Calu3 (cell line): ENCODE results near the gene ALKBH5. TPM values are rescaled to one million over a fixed set of nuclear protein-coding genes. Genes with fewer than 3 reads are reported as not detected.

ENCODE experiments used
- BruUV-seq: library from RNA; stranded (reverse); fragments of 400-500 nt; replicated peaks from 2 replicates; lab custom pipeline; 2021; lab: Mats Ljungman, UMichigan
- CTCF ChIA-PET: fragments of 300-600 bp; sonication (Branson Sonifier 250); formaldehyde crosslinking; loops from one replicate; lab custom pipeline; 2022; ENCODE audit warnings: antibody characterized with exemption; lab: Charles Lee
- DNase-seq: peaks from one replicate; pipeline ENCODE4 v3.0.0; 2022
- H3K27ac Mint-ChIP-seq: one replicate; pipeline ENCODE4 v1.8.0; 2022; ENCODE audit warnings: mixed read lengths; ENCODE audit not compliant: unreplicated experiment
- H3K27me3 Mint-ChIP-seq: one replicate; pipeline ENCODE4 v1.8.0; 2022; ENCODE audit warnings: mixed read lengths; ENCODE audit not compliant: unreplicated experiment
- H3K36me3 Mint-ChIP-seq: one replicate; pipeline ENCODE4 v1.8.0; 2022; ENCODE audit warnings: mild to moderate bottlenecking, moderate library complexity, mixed read lengths; ENCODE audit not compliant: insufficient read depth, unreplicated experiment
- H3K4me1 Mint-ChIP-seq: one replicate; pipeline ENCODE4 v1.8.0; 2022; ENCODE audit warnings: mild to moderate bottlenecking, low read depth, mixed read lengths; ENCODE audit not compliant: unreplicated experiment
- H3K4me3 Mint-ChIP-seq: one replicate; pipeline ENCODE4 v1.8.0; 2022; ENCODE audit warnings: mild to moderate bottlenecking, low read depth, moderate library complexity, mixed read lengths; ENCODE audit not compliant: unreplicated experiment
- H3K9me3 Mint-ChIP-seq: one replicate; pipeline ENCODE4 v1.8.0; 2022; ENCODE audit warnings: low read depth, mixed read lengths; ENCODE audit not compliant: unreplicated experiment
- intact Hi-C: fragments of 100-400 bp; cut with micrococcal nuclease; formaldehyde crosslinking; loops from one replicate; pipeline ENCODE4 v1.10.0; 2022; ENCODE audit not compliant: unreplicated experiment
- total RNA-seq: library from RNA; stranded (reverse); gene quantifications from 2 replicates; pipeline ENCODE4 v1.2.3, GENCODE V29; 2022
- TF ChIP-seq, protein P1 (sequence below): fragments of 200-600 bp; IDR thresholded peaks from one replicate; pipeline ENCODE4 v1.8.0; 2022; ENCODE audit warnings: antibody characterized with exemption; ENCODE audit not compliant: unreplicated experiment

The ALKBH5 gene
- total RNA-seq, 1 experiment from 2014 or later = 51.7 TPM

DNA sequence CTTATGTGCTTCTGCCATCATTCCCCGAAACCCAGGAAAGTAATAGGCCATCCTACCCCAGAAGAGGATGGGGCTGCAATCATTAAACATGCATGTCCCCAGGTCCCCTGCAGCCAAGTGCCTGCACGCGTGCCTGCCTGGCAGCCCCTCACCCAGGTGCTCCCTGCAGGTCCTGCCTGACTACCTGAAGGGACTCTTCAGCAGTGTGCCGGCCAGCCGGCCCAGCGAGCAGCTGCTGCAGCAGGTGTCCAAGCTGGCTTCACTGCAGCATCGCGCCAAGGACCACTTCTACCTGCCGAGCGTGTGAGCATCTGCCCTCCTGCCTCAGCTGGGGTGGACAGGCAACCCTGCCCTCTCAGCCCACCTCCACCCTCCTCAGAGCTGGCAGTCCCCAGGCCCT, 16.2 kb upstream of the ALKBH5 start:
- H3K9me3 Mint-ChIP-seq = no peaks in the 10 kb centered on the region
- H3K4me1 Mint-ChIP-seq = no peaks in the 10 kb centered on the region
- H3K4me3 Mint-ChIP-seq = no peak overlapping the region
- TF ChIP-seq, protein P1, sequence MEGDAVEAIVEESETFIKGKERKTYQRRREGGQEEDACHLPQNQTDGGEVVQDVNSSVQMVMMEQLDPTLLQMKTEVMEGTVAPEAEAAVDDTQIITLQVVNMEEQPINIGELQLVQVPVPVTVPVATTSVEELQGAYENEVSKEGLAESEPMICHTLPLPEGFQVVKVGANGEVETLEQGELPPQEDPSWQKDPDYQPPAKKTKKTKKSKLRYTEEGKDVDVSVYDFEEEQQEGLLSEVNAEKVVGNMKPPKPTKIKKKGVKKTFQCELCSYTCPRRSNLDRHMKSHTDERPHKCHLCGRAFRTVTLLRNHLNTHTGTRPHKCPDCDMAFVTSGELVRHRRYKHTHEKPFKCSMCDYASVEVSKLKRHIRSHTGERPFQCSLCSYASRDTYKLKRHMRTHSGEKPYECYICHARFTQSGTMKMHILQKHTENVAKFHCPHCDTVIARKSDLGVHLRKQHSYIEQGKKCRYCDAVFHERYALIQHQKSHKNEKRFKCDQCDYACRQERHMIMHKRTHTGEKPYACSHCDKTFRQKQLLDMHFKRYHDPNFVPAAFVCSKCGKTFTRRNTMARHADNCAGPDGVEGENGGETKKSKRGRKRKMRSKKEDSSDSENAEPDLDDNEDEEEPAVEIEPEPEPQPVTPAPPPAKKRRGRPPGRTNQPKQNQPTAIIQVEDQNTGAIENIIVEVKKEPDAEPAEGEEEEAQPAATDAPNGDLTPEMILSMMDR = no peak
- DNase-seq = no peak
- no peaks in the 10 kb centered on the region for H3K36me3 Mint-ChIP-seq
- no TSS peak for BruUV-seq
- intact Hi-C loops = no loop called here
- no peak overlapping the region for H3K27ac Mint-ChIP-seq
- CTCF ChIA-PET = no interaction called here
- no peaks in the 10 kb centered on the region for H3K27me3 Mint-ChIP-seq

DNA sequence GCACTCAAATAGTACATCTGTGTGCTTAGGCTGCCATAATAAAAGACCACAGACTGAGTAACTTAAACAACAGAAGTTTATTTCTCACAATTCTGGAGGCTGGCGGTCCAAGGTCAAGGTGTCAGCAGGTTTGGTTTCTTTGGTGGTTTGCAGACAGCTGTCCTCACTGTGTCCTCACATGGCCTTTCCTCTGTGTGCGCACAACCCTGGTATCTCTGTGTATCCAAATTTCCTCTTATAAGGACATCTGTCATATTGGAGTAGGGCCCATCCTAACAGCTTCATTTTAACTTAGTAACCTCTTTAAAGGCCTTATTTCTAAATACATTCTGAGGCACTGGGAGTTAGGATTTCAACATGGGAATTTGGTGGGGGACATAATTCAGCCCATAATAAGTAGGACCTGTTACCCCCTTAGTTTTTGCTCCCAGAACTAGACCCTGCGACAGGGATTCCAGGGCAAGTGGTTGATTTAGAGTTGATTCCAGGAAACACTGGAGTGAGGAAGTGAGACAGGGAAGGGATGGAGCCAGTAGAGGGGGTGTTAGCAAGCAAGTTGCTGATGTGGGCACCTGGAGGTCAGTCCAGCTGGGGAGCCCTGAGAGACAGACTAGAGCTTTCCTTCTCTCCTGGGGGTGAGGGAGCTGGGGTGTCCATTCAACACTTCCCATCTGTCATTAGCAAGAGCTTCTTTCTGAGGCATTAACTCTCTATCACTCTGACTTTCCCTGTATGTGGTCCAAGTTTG, 10.9 kb upstream of the ALKBH5 start:
- CTCF ChIA-PET = no interaction called here
- H3K4me1 Mint-ChIP-seq = no peaks in the 10 kb centered on the region

DNA sequence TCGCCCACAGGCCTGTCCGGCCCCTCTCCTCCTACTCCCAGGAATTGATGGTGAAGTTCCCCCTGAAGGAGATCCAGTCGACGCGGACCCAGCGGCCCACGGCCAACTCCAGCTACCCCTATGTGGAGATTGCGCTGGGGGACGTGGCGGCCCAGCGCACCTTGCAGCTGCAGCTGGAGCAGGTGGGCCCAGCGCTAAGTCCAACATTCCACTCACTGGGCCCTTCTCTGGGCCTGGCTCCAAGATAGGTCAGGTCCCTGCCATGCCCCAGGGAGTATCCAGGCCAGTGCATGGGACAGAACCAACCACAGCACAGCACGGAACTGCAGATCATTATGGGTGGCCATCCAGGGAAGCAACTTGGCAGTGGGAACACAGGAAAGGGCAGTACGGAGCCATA, 9.9 kb upstream of the ALKBH5 start:
- BruUV-seq = no TSS peak

More for the DNA sequence above, 10.9 kb upstream of the ALKBH5 start:
- H3K4me3 Mint-ChIP-seq = no peak overlapping the region
- TF ChIP-seq, protein P1 = no peak
- no peak overlapping the region for H3K27ac Mint-ChIP-seq
- no peaks in the 10 kb centered on the region for H3K36me3 Mint-ChIP-seq
- intact Hi-C loops = no loop called here
- no peaks in the 10 kb centered on the region for H3K9me3 Mint-ChIP-seq
- H3K27me3 Mint-ChIP-seq = no peaks in the 10 kb centered on the region
- no peak for DNase-seq
- no TSS peak for BruUV-seq

DNA sequence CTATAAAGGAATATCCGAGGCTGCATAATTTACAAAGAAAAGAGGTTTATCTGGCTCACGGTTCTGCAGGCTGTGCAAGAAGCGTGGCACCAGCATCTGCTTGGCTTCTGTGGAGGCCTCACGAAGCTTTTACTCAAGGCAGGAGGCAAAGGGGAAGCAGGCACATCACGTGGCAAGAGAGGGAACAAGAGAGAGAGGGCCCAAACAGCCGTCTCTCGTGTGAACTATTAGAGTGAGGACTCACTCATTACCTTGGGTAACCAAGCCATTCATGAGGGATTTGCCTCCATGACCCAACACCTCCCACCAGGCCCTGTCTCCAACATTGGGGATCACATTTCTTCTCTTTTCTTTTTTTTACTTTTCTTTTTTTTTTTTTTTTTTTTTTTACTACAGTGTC, 7.5 kb upstream of the ALKBH5 start:
- intact Hi-C loops = no loop called here
- no peak for DNase-seq
- Mint-ChIP-seq H3K27ac (no peak overlapping the region), H3K27me3 (no peaks in the 10 kb centered on the region), H3K36me3 (no peaks in the 10 kb centered on the region), H3K4me3 (no peak overlapping the region), H3K9me3 (no peaks in the 10 kb centered on the region), H3K4me1 (no peaks in the 10 kb centered on the region)
- TF ChIP-seq, protein P1 = no peak
- no TSS peak for BruUV-seq
- CTCF ChIA-PET = no interaction called here

More for the DNA sequence above, 9.9 kb upstream of the ALKBH5 start:
- H3K4me1 Mint-ChIP-seq = no peaks in the 10 kb centered on the region
- intact Hi-C loops = no loop called here
- DNase-seq = no peak
- H3K27me3 Mint-ChIP-seq = no peaks in the 10 kb centered on the region
- TF ChIP-seq, protein P1 = no peak
- no peak overlapping the region for H3K27ac Mint-ChIP-seq
- no peak overlapping the region for H3K4me3 Mint-ChIP-seq
- H3K9me3 Mint-ChIP-seq = no peaks in the 10 kb centered on the region
- no peaks in the 10 kb centered on the region for H3K36me3 Mint-ChIP-seq
- CTCF ChIA-PET = no interaction called here
